ENCODE results near the gene DHRSX. TPM values are rescaled to one million over a fixed set of nuclear protein-coding genes. Genes with fewer than 3 reads are reported as not detected.

The DHRSX gene
- total and polyA plus RNA-seq, 2 of the 8 experiments (the other 6 are each of a cell fraction or from before 2014, with no cell fraction given), result 35.1 to 43.4 TPM

- TF ChIP-seq SP1 (IDR thresholded peaks at IDR 0.05; ENCODE audit: low read depth, low read length) (no peak), CREB1 (IDR thresholded peaks at IDR 0.05) (no peak), JUN (IDR thresholded peaks at IDR 0.05; ENCODE audit: low read depth, low read length) (no peak), GABPA (IDR thresholded peaks at IDR 0.05; ENCODE audit: borderline replicate concordance, insufficient read depth, low read length) (no peak), POLR2A (IDR thresholded peaks at IDR 0.05; ENCODE audit: control extremely low read depth in 1 of 2, low read depth in 2 of 2, low read length in 2 of 2) (no peak), EZH2 (IDR thresholded peaks at IDR 0.05; ENCODE audit: low read depth, low read length, severe bottlenecking) (no peak)
Observed at GRCh38 chrX:2540426-2540947, 39.7 kb upstream of the DHRSX start (continued).
